K562 (cell line): ENCODE data around the gene FADS6. TPM values are rescaled to one million over a fixed set of nuclear protein-coding genes. Genes with fewer than 3 reads are reported as not detected.

Experiments used
- ARID3A ChIP-seq: IDR thresholded peaks from 2 replicates; pipeline ENCODE4 v1.6.1; 2012; ENCODE audit warnings: low read depth, low read length, improper control_type of control experiment, borderline replicate concordance
- ETV5 ChIP-seq: sonication (generic); formaldehyde crosslinking; IDR thresholded peaks from 2 replicates; pipeline ENCODE4 v1.4.0; 2020; ENCODE audit warnings: low read depth, mild to moderate bottlenecking, missing genetic modification reagents
- FOXM1 ChIP-seq, 2 experiments: fragments of 450-650 bp in 1 of 2; sonication (generic) in 1 of 2; formaldehyde crosslinking in 1 of 2; IDR thresholded peaks; 2 replicates each; pipeline versions ENCODE4 v1.6.1 to v1.9.0; 2017 to 2022; ENCODE audit warnings: low read depth in 2 of 2, mild to moderate bottlenecking in 2 of 2, missing genetic modification reagents in 1 of 2, moderate library complexity in 1 of 2
- MYC ChIP-seq, 2 experiments: fragments of 250-450 bp in 1 of 2; sonication (Bioruptor Pico) in 1 of 2; IDR thresholded peaks; 2 replicates each; pipeline versions ENCODE4 v1.5.1 to v1.6.1; 2012 to 2021; ENCODE audit warnings: low read depth in 2 of 2, borderline replicate concordance in 1 of 2, improper control_type of control experiment in 1 of 2, low read length in 1 of 2, mild to moderate bottlenecking in 1 of 2, moderate library complexity in 1 of 2
- NCOA1 ChIP-seq: fragments of 450-650 bp; IDR thresholded peaks from 2 replicates; pipeline ENCODE4 v1.6.1; 2016; ENCODE audit warnings: low read depth
- NFE2L1 ChIP-seq: fragments of 450-650 bp; IDR thresholded peaks from 2 replicates; pipeline ENCODE4 v1.6.1; 2016; ENCODE audit warnings: missing genetic modification characterization, low read depth, mild to moderate bottlenecking, missing compliant biosample characterization, moderate library complexity, borderline replicate concordance
- NR2C1 ChIP-seq, 2 experiments: fragments of 450-650 bp; IDR thresholded peaks; 2 replicates each; pipeline ENCODE4 v1.6.1; 2017; ENCODE audit warnings: mild to moderate bottlenecking in 2 of 2, antibody characterized with exemption in 1 of 2, inconsistent platforms in 1 of 2, missing compliant biosample characterization in 1 of 2, missing genetic modification characterization in 1 of 2
- PCBP1 ChIP-seq: fragments of 200-400 bp; formaldehyde crosslinking; IDR thresholded peaks from 2 replicates; pipeline ENCODE4 v1.6.1; 2018; ENCODE audit warnings: mild to moderate bottlenecking, low read depth, low read length; ENCODE audit not compliant: poor library complexity, severe bottlenecking
- RBM17 ChIP-seq: fragments of 200-400 bp; formaldehyde crosslinking; IDR thresholded peaks from 2 replicates; pipeline ENCODE4 v1.6.1; 2017; ENCODE audit warnings: low read depth, mild to moderate bottlenecking, low read length, borderline replicate concordance
- ZHX1 ChIP-seq: fragments of 150-350 bp; conservative IDR thresholded peaks from 2 replicates; pipeline ENCODE4 v1.6.1; 2014; ENCODE audit warnings: low read length
- ZNF584 ChIP-seq: fragments of 200-800 bp; sonication (Bioruptor generic); IDR thresholded peaks from 2 replicates; pipeline ENCODE4 v1.6.1; 2016; ENCODE audit warnings: low read depth, mild to moderate bottlenecking, missing genetic modification characterization, missing compliant biosample characterization
- ZNF586 ChIP-seq: fragments of 450-650 bp; formaldehyde crosslinking; conservative IDR thresholded peaks from 2 replicates; pipeline ENCODE4 v1.4.0; 2020; ENCODE audit warnings: mild to moderate bottlenecking, moderate library complexity
- polyA plus RNA-seq, 8 experiments: library from polyadenylated mRNA; depleted of rRNA in 4 of 8; stranded (reverse) in 5 of 8; unstranded in 3 of 8; fragments of >200 nt; fragmentation: Nextera tagmentation in 2 of 8; fragmentation: Illumina TruSeq in 1 of 8; extraction: Ambion mirVana in 2 of 8; extraction: Trizol in 1 of 8; gene quantifications; 2 replicates each; pipeline versions ENCODE4 v1.2.1 to v1.2.3, GENCODE V29; 2011 to 2014; ENCODE audit warnings: inconsistent platforms in 1 of 8, missing spikeins in 1 of 8
- total RNA-seq, 7 experiments: library from RNA; depleted of rRNA in 6 of 7; stranded (reverse); fragments of >200 nt in 6 of 7; fragmentation: Illumina TruSeq in 2 of 7; extraction: Trizol in 2 of 7; gene quantifications; 2 replicates each; pipeline versions ENCODE4 v1.2.1 to v1.2.3, GENCODE V29; 2011 to 2021; ENCODE audit warnings: low replicate concordance in 1 of 7
- TF ChIP-seq, protein P1 (sequence below): fragments of 450-650 bp; IDR thresholded peaks from 2 replicates; pipeline ENCODE4 v1.6.1; 2017; ENCODE audit warnings: antibody characterized with exemption
- TF ChIP-seq, protein P2 (sequence below), 2 experiments: fragments of 150-350 bp in 1 of 2; IDR thresholded peaks; 2 replicates each; pipeline ENCODE4 v1.6.1; 2012 to 2016; ENCODE audit warnings: low read depth in 2 of 2, low read length in 2 of 2, mild to moderate bottlenecking in 1 of 2, moderate library complexity in 1 of 2

Gene FADS6
- total and polyA plus RNA-seq, 9 of the 15 experiments (the other 6 are each of a cell fraction or from before 2014, with no cell fraction given): 0.18 to 0.22 TPM; not detected in 7

- TF ChIP-seq ETV5 (CRISPR knock-in tag) (no peak), ZNF584 (CRISPR knock-in tag) (no peak), ZNF586 (CRISPR knock-in tag) (no peak), NCOA1 (no peak), NR2C1 (IDR thresholded peaks at IDR 0.05) (no peak), NR2C1 (tag; IDR thresholded peaks at IDR 0.05) (no peak), PCBP1 (peak; percentile 22), ARID3A (no peak), FOXM1 (IDR thresholded peaks at IDR 0.05; ENCODE audit: low read depth) (0 out of 2 replicates have a peak, but pooled peaks have one; percentile 36), FOXM1 (CRISPR knock-in tag; IDR thresholded peaks at IDR 0.05; ENCODE audit: low read depth) (no peak), RBM17 (no peak), NFE2L1 (tag) (no peak), ZHX1 (no peak), MYC (IDR thresholded peaks at IDR 0.05; ENCODE audit: low read depth, low read length) (no peak; the same call in none of the 2 replicates), MYC (CRISPR knock-in tag; IDR thresholded peaks at IDR 0.05; ENCODE audit: borderline replicate concordance, low read depth) (no peak)
- TF ChIP-seq, protein P1, sequence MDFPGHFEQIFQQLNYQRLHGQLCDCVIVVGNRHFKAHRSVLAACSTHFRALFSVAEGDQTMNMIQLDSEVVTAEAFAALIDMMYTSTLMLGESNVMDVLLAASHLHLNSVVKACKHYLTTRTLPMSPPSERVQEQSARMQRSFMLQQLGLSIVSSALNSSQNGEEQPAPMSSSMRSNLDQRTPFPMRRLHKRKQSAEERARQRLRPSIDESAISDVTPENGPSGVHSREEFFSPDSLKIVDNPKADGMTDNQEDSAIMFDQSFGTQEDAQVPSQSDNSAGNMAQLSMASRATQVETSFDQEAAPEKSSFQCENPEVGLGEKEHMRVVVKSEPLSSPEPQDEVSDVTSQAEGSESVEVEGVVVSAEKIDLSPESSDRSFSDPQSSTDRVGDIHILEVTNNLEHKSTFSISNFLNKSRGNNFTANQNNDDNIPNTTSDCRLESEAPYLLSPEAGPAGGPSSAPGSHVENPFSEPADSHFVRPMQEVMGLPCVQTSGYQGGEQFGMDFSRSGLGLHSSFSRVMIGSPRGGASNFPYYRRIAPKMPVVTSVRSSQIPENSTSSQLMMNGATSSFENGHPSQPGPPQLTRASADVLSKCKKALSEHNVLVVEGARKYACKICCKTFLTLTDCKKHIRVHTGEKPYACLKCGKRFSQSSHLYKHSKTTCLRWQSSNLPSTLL: no peak
- TF ChIP-seq, protein P2, sequence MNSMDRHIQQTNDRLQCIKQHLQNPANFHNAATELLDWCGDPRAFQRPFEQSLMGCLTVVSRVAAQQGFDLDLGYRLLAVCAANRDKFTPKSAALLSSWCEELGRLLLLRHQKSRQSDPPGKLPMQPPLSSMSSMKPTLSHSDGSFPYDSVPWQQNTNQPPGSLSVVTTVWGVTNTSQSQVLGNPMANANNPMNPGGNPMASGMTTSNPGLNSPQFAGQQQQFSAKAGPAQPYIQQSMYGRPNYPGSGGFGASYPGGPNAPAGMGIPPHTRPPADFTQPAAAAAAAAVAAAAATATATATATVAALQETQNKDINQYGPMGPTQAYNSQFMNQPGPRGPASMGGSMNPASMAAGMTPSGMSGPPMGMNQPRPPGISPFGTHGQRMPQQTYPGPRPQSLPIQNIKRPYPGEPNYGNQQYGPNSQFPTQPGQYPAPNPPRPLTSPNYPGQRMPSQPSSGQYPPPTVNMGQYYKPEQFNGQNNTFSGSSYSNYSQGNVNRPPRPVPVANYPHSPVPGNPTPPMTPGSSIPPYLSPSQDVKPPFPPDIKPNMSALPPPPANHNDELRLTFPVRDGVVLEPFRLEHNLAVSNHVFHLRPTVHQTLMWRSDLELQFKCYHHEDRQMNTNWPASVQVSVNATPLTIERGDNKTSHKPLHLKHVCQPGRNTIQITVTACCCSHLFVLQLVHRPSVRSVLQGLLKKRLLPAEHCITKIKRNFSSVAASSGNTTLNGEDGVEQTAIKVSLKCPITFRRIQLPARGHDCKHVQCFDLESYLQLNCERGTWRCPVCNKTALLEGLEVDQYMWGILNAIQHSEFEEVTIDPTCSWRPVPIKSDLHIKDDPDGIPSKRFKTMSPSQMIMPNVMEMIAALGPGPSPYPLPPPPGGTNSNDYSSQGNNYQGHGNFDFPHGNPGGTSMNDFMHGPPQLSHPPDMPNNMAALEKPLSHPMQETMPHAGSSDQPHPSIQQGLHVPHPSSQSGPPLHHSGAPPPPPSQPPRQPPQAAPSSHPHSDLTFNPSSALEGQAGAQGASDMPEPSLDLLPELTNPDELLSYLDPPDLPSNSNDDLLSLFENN (IDR thresholded peaks at IDR 0.05; ENCODE audit: low read depth in 2 of 2, low read length in 2 of 2): no peak
Observed at GRCh38 chr17:74922694-74923537, 29.5 kb upstream of the FADS6 start, which contains the start of gene USH1G (continued).
